HFFc6 (cell line): ENCODE data around the gene ROBO1. TPM values are rescaled to one million over a fixed set of nuclear protein-coding genes. Genes with fewer than 3 reads are reported as not detected.
A peak's percentile ranks its signal among the peaks of the same experiment; 100 is the strongest.

Experiments
- DNase-seq: peaks from one replicate; pipeline ENCODE4 v3.0.0-alpha.2; 2018
- H3K27ac Mint-ChIP-seq: 2 replicates; pipeline ENCODE4 v1.8.0; 2020; ENCODE audit warnings: mild to moderate bottlenecking, mixed read lengths
- H3K27me3 Mint-ChIP-seq: 2 replicates; pipeline ENCODE4 v1.8.0; 2021; ENCODE audit warnings: mild to moderate bottlenecking, moderate library complexity, mixed read lengths; ENCODE audit not compliant: insufficient read depth
- H3K36me3 Mint-ChIP-seq: 2 replicates; pipeline ENCODE4 v1.8.0; 2021; ENCODE audit warnings: low read depth, mixed read lengths
- H3K4me1 Mint-ChIP-seq: 2 replicates; pipeline ENCODE4 v1.8.0; 2020; ENCODE audit warnings: low read depth, mixed read lengths
- H3K4me3 Mint-ChIP-seq: 2 replicates; pipeline ENCODE4 v1.8.0; 2020; ENCODE audit warnings: mild to moderate bottlenecking, moderate library complexity, mixed read lengths
- H3K9me3 Mint-ChIP-seq: 2 replicates; pipeline ENCODE4 v1.8.0; 2020; ENCODE audit warnings: mild to moderate bottlenecking, mixed read lengths
- total RNA-seq, 6 experiments: library from RNA; stranded (reverse); fragmentation: NEBNext Ultra II Directional; extraction: Animal tissue kit (Norgen Biotek cat#: 25700); gene quantifications; 2 replicates in 1 of 6; 3 replicates in 5 of 6; pipeline ENCODE4 v1.2.3, GENCODE V29; 2021
- TF ChIP-seq, protein P1 (sequence below): fragments of 200-600 bp; sonication (generic); IDR thresholded peaks from 2 replicates; pipeline ENCODE4 v1.5.0; 2021; ENCODE audit warnings: antibody characterized with exemption, mild to moderate bottlenecking

Gene ROBO1
- total RNA-seq, 6 experiments from 2014 or later = 38.7 to 51.3 (median 41.7) TPM

- Mint-ChIP-seq H3K36me3 (no peaks in the 10 kb centered on the region), H3K27ac (no peak overlapping the region), H3K27me3 (no peaks in the 10 kb centered on the region; the same call in 1 of the 2 replicates), H3K4me3 (no peak overlapping the region), H3K9me3 (no peaks in the 10 kb centered on the region), H3K4me1 (peaks cover 58% of the 10 kb centered on the region)
- TF ChIP-seq, protein P1, sequence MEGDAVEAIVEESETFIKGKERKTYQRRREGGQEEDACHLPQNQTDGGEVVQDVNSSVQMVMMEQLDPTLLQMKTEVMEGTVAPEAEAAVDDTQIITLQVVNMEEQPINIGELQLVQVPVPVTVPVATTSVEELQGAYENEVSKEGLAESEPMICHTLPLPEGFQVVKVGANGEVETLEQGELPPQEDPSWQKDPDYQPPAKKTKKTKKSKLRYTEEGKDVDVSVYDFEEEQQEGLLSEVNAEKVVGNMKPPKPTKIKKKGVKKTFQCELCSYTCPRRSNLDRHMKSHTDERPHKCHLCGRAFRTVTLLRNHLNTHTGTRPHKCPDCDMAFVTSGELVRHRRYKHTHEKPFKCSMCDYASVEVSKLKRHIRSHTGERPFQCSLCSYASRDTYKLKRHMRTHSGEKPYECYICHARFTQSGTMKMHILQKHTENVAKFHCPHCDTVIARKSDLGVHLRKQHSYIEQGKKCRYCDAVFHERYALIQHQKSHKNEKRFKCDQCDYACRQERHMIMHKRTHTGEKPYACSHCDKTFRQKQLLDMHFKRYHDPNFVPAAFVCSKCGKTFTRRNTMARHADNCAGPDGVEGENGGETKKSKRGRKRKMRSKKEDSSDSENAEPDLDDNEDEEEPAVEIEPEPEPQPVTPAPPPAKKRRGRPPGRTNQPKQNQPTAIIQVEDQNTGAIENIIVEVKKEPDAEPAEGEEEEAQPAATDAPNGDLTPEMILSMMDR = peak; percentile 78
- peak; percentile 16 for DNase-seq
Measured at GRCh38 chr3:78978037-78978436, 789.8 kb downstream of the ROBO1 start.

GRCh38 chr3:78977073-78977472 is 790.7 kb downstream of the ROBO1 start:
- DNase-seq = no peak
- H3K27me3 Mint-ChIP-seq = no peaks in the 10 kb centered on the region; the same call in 1 of the 2 replicates
- H3K27ac Mint-ChIP-seq = peak overlapping the region; percentile 55
- H3K4me3 Mint-ChIP-seq = peak overlapping the region; percentile 22; the same call in 1 of the 2 replicates
- TF ChIP-seq, protein P1 = no peak
- no peaks in the 10 kb centered on the region for H3K36me3 Mint-ChIP-seq
- peaks cover 63% of the 10 kb centered on the region for H3K4me1 Mint-ChIP-seq
- H3K9me3 Mint-ChIP-seq = no peaks in the 10 kb centered on the region

DNA sequence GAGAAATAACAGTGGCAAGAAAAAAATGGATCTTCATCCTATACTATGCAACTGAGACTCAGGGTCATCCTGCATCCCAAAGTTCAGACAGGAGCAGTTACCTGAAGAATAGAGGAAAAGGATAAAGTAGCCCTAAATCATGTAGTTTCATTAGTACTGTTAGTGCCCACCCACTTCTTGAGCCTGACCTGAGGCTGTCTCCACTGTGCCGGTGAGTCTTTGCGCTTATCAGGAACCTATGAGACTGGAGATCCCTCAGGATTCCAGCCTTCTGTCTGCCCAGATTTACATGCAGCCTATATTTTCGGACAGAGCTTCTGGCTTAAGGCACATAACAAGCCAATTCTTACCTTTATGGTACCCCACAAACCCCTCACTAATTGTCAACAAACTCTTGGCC is 791.6 kb downstream of the ROBO1 start:
- no peaks in the 10 kb centered on the region for H3K9me3 Mint-ChIP-seq
- H3K4me1 Mint-ChIP-seq = peaks cover 63% of the 10 kb centered on the region
- peak overlapping the region; percentile 19; the same call in 1 of the 2 replicates for H3K27ac Mint-ChIP-seq
- H3K36me3 Mint-ChIP-seq = no peaks in the 10 kb centered on the region
- H3K27me3 Mint-ChIP-seq = no peaks in the 10 kb centered on the region; the same call in 1 of the 2 replicates
- DNase-seq = no peak
- TF ChIP-seq, protein P1 = no peak
- no peak overlapping the region for H3K4me3 Mint-ChIP-seq

GRCh38 chr3:78974181-78974790 is 793.5 kb downstream of the ROBO1 start:
- Mint-ChIP-seq H3K9me3 (no peaks in the 10 kb centered on the region), H3K4me3 (no peak overlapping the region), H3K27ac (no peak overlapping the region), H3K36me3 (no peaks in the 10 kb centered on the region), H3K4me1 (peaks cover 64% of the 10 kb centered on the region), H3K27me3 (no peaks in the 10 kb centered on the region; the same call in 1 of the 2 replicates)
- DNase-seq = no peak
- TF ChIP-seq, protein P1 = no peak

- H3K27ac Mint-ChIP-seq = no peak overlapping the region
- H3K27me3 Mint-ChIP-seq = no peaks in the 10 kb centered on the region; the same call in 1 of the 2 replicates
- TF ChIP-seq, protein P1 = no peak
- DNase-seq = no peak
- H3K4me1 Mint-ChIP-seq = peaks cover 54% of the 10 kb centered on the region
- no peak overlapping the region for H3K4me3 Mint-ChIP-seq
- no peaks in the 10 kb centered on the region for H3K9me3 Mint-ChIP-seq
- H3K36me3 Mint-ChIP-seq = no peaks in the 10 kb centered on the region
Measured at GRCh38 chr3:78972617-78973301, 795.0 kb downstream of the ROBO1 start.
